Cardiac septum (tissue), 1 donor: ENCODE results near the gene ATG13. TPM values are rescaled to one million over a fixed set of nuclear protein-coding genes. Genes with fewer than 3 reads are reported as not detected.
"Not testable (repeated sequence)": the region's sequence is repeated elsewhere in the genome, so short reads cannot be mapped to it uniquely, and the experiment has no call there.

ENCODE experiments used
- DNase-seq: peaks from one replicate; pipeline ENCODE4 v3.0.0-alpha.2; 2020; ENCODE audit warnings: low spot score
- intact Hi-C: fragments of 100-400 bp; cut with DNase I; formaldehyde crosslinking; loops from one replicate; pipeline ENCODE4 v1.14.0; 2022
- total RNA-seq: library from RNA; stranded (reverse); fragmentation: NEBNext Ultra II Directional; extraction: Animal tissue kit (Norgen Biotek cat#: 25700); gene quantifications from one replicate; pipeline ENCODE4 v1.2.1, GENCODE V29; 2021
- donor health status: DM: no; HTN: no; CAD: no.

Gene ATG13
- total RNA-seq, 1 donor from 2014 or later = 43.4 TPM

DNA sequence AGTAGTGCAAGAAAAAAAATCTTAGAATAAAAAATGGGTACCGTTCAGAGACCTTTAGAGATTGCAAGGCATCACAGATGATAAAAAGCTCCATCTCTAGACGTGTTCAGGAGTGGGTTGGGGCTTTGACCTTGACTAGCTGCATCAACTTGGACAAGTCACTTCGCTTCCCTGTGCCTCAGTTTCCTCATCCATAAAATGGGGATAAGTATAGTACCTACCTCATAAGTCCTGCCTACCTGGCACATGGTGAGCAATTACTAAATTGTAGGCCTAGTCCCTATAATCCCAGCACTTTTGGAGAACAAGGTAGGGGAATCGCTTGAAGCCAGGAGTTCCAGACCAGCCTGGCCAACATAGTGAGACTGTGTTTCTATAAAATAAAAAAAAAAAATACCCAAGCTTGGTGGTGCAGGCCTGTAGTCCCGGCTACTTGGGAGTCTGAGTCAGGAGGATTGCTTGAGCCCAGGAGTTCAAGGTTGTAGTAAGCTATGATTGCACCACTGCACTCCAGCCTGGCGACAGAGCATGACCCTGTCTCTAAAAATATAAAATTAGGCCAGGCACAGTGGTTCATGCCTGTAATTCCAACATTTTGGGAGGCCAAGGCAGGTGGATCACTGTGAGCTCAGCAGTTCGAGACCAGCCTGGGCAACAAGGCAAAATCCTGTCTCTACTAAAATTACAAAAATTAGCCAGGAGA is 95.7 kb downstream of the ATG13 start:
- no peak for DNase-seq
- intact Hi-C loops = no loop called here

DNA sequence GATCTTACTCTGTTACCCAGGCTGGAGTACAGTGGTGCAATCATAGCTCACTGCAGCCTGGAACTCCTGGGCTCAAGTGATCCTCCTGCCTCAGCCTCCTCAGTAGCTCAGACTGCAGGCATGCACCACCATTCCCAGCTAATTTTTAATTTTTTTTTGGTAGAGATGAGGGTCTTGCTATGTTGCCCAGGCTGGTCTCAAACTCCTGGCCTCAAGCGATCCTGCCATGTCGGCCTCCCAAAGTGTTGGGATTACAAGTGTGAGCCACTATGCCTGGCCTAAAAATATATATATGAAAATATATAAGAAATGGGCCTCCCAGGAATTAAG is 100.4 kb downstream of the ATG13 start:
- not testable (repeated sequence) for DNase-seq

DNA sequence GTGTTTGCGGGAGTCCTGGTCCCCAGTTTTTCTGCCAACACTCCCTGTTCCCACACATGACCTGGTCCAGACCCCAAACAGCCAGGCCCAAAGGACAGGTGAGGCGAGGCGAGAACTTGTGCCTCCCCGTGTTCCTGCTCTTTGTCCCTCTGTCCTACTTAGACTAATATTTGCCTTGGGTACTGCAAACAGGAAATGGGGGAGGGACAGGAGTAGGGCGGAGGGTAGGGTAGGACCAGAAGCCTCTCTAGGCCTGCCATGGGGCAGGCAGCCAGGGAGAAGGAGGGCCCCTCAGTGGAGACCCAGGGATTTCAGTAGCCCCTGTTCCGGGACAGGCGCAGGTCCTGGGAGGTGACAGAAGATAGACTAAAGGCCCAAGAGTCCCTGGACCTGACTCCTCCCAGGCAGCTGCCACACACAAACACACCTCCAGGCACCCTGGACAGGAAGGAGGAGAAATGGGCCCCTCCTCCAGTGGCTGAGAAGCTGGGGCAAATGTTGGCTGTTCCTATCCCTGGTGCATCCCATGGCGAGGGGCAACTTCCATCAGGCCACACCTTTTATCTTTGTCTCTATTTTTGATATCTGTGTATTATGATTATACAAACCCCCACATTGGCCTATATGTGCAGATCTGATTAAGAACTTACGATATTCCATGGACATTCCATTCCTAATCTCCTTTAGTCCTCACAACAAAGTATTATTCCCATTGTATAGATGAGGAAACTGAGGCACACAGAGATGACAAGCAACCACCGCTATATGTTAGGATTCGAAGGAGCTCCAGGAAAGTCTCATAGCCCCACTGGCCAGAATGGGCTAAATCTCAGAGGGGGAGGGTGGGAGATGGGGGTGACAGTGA is 101.0 kb downstream of the ATG13 start:
- DNase-seq = no peak
- intact Hi-C loops = no loop called here

More for the DNA sequence above, 100.4 kb downstream of the ATG13 start:
- intact Hi-C loops = not testable (repeated sequence)

DNA sequence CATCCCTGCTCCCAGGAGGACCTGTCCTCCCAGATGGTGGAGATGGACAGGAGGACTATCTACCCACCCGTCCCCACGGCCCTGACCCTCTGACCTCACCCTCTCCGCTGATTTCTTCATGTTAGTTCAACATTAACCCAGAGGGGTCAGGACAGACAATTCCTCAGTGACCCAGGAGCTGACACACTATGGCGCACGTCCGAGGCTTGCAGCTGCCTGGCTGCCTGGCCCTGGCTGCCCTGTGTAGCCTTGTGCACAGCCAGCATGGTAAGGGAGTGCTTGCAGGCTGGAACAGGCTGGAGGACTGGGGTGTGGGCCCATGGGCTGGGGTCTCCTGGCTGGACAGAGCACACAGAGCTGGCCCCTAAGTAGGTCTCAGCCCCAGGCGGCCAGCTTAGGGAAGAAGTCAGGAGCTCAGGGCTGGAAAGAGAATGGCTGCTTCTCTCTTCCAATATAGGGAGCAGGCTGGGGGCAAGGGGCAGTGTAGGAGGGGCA is 101.7 kb downstream of the ATG13 start, which contains the start of gene F2:
F2 (plus strand) TSS at position 166 of the 495 bp plus-strand sequence; CDS start at position 189, 23 bp downstream.
- intact Hi-C loops = no loop called here
- no peak for DNase-seq

DNA sequence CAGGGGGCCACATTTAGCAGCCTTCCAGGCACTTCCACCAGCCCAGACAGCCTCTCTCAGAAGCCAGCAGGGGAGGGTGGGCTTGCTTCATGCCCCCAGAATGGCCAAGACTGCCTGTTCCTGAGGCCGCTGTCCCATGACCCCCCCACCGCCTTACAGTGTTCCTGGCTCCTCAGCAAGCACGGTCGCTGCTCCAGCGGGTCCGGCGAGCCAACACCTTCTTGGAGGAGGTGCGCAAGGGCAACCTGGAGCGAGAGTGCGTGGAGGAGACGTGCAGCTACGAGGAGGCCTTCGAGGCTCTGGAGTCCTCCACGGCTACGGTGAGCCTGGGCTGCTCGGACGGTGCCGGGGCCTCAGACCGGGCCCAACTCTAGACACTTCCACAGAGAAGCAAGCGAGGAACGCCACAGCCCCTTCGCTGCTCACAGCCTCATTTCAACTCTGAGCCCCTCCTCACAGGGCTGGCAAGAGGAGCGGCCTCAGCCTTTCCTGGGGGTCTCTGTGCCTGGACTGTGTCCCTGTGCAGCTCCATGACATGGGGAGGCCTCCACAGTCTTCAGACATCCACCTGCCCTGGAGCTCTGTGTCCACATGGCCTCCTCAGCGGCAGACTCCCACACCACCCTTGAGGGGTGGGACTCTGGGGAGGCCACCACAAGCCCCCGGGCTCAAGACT is 102.3 kb downstream of the ATG13 start:
- intact Hi-C loops = no loop called here
- no peak for DNase-seq

DNA sequence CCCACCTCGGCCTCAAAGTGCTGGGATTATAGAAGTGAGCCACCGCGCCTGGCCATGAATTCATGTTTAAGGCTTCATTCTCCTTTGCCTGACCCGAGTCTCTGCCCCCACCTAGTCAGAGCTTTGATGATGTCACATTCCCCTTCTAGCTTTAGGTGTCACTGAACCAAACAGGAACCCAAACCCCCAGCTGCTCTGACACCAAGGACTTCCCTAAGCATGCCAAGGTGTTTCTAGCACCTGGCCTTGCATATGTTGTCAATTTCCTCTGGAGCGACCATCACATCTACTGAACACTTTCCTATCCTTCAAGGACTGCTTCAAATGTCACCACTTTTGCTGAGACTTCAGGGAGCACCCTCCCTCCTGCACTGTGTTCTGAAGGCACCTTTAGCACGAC is 103.9 kb downstream of the ATG13 start:
- intact Hi-C loops = no loop called here
- no peak for DNase-seq

DNA sequence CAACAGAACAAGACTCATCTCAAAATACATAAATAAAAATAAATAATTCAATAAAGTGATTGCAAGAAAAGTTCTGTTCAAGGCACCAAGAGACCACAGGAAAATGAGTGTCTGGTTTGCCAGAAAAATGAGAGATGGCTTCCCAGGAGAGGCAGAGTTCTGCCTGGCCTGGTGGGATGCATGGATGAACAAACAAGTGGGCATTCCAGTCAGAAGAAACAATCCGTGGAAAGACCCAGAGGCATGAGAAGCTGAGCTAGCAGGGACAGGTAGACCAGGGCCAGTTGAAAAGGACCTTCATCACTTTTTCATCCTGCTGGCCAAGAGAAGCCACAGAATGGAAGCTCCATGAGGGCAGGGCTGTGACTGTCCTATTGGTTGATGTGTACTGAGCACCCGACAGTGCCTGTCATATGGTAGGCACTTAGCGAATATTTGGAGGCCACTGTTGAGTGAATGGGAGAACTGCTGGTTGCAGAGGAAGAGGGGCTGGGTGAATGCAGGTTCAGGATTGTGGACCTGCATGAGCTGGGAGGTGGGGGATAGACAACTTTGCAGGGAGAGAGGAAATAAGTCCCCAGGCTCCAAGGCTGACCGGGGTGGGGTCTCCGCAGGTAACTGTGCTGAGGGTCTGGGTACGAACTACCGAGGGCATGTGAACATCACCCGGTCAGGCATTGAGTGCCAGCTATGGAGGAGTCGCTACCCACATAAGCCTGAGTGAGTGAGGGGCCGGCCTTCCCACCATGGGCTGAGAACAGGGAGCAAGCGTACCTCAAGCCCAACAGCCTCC is 105.4 kb downstream of the ATG13 start:
- no peak for DNase-seq
- intact Hi-C loops = no loop called here

DNA sequence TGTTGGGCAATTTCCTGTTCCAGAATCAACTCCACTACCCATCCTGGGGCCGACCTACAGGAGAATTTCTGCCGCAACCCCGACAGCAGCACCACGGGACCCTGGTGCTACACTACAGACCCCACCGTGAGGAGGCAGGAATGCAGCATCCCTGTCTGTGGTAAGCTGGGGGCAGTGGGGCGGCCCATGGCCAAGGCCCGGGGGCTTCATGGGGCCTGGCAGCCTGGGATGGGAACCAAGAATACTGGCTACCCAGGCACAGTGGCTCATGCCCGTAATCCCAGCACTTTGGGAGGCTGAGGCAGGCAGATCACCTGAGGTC is 106.0 kb downstream of the ATG13 start:
- intact Hi-C loops = no loop called here
- no peak for DNase-seq

DNA sequence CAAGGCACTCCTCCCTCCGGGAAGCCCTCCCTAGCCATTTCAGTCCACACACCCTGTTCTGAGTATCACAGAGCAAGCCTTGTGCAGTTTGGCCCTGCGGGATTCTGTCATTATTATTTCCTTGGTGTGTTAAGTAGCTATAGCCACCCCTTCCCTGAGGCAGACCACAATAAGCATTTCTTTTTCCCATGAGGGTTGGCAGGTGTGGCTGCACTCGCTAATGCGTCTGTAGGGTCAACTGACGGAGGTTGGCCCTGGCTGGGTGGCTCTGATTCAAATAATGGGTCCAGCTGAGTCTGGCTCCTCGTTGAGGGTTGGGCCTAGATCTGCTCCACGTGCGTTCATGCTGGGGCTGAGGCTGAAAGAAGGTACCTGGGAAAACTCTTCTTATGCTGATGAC is 106.7 kb downstream of the ATG13 start:
- intact Hi-C loops = no loop called here
- DNase-seq = no peak

Other genes starting within 250 kb of the ATG13 start
- 6.2 TPM for gene MDK, start 235.9 kb upstream of the ATG13 start, total RNA-seq
- gene CHRM4, start 225.8 kb upstream of the ATG13 start, total RNA-seq = 0.27 TPM
- gene AMBRA1, start 23.5 kb upstream of the ATG13 start, total RNA-seq = 18.0 TPM
- 2.9 TPM for gene HARBI1, start 326 bp upstream of the ATG13 start, total RNA-seq
- gene ARHGAP1, start 83.1 kb downstream of the ATG13 start, total RNA-seq = 152 TPM
- gene ZNF408, start 83.5 kb downstream of the ATG13 start, total RNA-seq = 6.7 TPM
- gene F2, start 101.7 kb downstream of the ATG13 start, total RNA-seq = not detected
- 84.2 TPM for gene CKAP5, start 228.7 kb downstream of the ATG13 start, total RNA-seq